K562 (cell line): ENCODE data around the gene KIRREL1.

Experiments
- BACH1 ChIP-seq: fragments of 200-800 bp; sonication (Bioruptor generic); IDR thresholded peaks from 2 replicates; pipeline ENCODE4 v1.6.1; 2016; ENCODE audit warnings: missing genetic modification characterization, missing compliant biosample characterization
- CLOCK ChIP-seq: fragments of 250-450 bp; sonication (Bioruptor Pico); IDR thresholded peaks from 2 replicates; pipeline ENCODE4 v1.4.0; 2020; ENCODE audit warnings: mild to moderate bottlenecking, moderate library complexity, borderline replicate concordance
- EGR1 ChIP-seq: fragments of 450-650 bp; conservative IDR thresholded peaks from 2 replicates; pipeline ENCODE4 v1.6.1; 2017; ENCODE audit warnings: mild to moderate bottlenecking
- POLR2A ChIP-seq: fragments of 450-650 bp; conservative IDR thresholded peaks from 2 replicates; pipeline ENCODE4 v1.6.1; 2016
- POLR2AphosphoS2 ChIP-seq: IDR thresholded peaks from 2 replicates; pipeline ENCODE4 v1.6.1; 2012; ENCODE audit warnings: low read length, improper control_type of control experiment
- POLR2AphosphoS5 ChIP-seq: IDR thresholded peaks from 2 replicates; pipeline ENCODE4 v1.6.1; 2011; ENCODE audit warnings: mild to moderate bottlenecking, low read depth, low read length, moderate library complexity; ENCODE audit not compliant: control insufficient read depth, insufficient read depth
- ZBTB34 ChIP-seq: fragments of 250-450 bp; sonication (Bioruptor Pico); IDR thresholded peaks from 2 replicates; pipeline ENCODE4 v1.8.0; 2021; ENCODE audit warnings: mild to moderate bottlenecking, moderate library complexity

GRCh38 chr1:157996433-157996832, 3.0 kb downstream of the KIRREL1 start:
- TF ChIP-seq ZBTB34 (CRISPR knock-in tag), result no peak
- no peak for TF ChIP-seq POLR2AphosphoS2
- TF ChIP-seq BACH1 (tag), result no peak
- no peak for TF ChIP-seq POLR2AphosphoS5
- TF ChIP-seq EGR1, result no peak
- no peak for TF ChIP-seq POLR2A
- no peak for TF ChIP-seq CLOCK (CRISPR knock-in tag)
